ENCODE data around the gene ADGRL2.

- TF ChIP-seq SMC3 (conservative IDR thresholded peaks at IDR 0.05; ENCODE audit: poor library complexity) (peak; percentile 20), REST (IDR thresholded peaks at IDR 0.05; ENCODE audit: borderline replicate concordance) (no peak)
- TF ChIP-seq, protein P1, sequence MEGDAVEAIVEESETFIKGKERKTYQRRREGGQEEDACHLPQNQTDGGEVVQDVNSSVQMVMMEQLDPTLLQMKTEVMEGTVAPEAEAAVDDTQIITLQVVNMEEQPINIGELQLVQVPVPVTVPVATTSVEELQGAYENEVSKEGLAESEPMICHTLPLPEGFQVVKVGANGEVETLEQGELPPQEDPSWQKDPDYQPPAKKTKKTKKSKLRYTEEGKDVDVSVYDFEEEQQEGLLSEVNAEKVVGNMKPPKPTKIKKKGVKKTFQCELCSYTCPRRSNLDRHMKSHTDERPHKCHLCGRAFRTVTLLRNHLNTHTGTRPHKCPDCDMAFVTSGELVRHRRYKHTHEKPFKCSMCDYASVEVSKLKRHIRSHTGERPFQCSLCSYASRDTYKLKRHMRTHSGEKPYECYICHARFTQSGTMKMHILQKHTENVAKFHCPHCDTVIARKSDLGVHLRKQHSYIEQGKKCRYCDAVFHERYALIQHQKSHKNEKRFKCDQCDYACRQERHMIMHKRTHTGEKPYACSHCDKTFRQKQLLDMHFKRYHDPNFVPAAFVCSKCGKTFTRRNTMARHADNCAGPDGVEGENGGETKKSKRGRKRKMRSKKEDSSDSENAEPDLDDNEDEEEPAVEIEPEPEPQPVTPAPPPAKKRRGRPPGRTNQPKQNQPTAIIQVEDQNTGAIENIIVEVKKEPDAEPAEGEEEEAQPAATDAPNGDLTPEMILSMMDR (IDR thresholded peaks at IDR 0.05; ENCODE audit: poor library complexity, severe bottlenecking): no peak
Measured at GRCh38 chr1:81809808-81810207, 9.1 kb downstream of the ADGRL2 start.

Measured in neural cell (in vitro differentiated cells).